Renal cortical epithelial cell (primary cell): ENCODE data around the gene RRP12. TPM values are rescaled to one million over a fixed set of nuclear protein-coding genes. Genes with fewer than 3 reads are reported as not detected.
"Not testable (repeated sequence)": the region's sequence is repeated elsewhere in the genome, so short reads cannot be mapped to it uniquely, and the experiment has no call there.

ENCODE experiments used
- DNase-seq: peaks from one replicate; pipeline ENCODE4 v3.0.0-alpha.2; 2011; ENCODE audit warnings: low read depth
- total RNA-seq: library from RNA; depleted of rRNA; stranded (reverse); fragments of >200 nt; gene quantifications from 2 replicates; pipeline ENCODE4 v1.2.3, GENCODE V29; 2014

RRP12 gene, protein sequence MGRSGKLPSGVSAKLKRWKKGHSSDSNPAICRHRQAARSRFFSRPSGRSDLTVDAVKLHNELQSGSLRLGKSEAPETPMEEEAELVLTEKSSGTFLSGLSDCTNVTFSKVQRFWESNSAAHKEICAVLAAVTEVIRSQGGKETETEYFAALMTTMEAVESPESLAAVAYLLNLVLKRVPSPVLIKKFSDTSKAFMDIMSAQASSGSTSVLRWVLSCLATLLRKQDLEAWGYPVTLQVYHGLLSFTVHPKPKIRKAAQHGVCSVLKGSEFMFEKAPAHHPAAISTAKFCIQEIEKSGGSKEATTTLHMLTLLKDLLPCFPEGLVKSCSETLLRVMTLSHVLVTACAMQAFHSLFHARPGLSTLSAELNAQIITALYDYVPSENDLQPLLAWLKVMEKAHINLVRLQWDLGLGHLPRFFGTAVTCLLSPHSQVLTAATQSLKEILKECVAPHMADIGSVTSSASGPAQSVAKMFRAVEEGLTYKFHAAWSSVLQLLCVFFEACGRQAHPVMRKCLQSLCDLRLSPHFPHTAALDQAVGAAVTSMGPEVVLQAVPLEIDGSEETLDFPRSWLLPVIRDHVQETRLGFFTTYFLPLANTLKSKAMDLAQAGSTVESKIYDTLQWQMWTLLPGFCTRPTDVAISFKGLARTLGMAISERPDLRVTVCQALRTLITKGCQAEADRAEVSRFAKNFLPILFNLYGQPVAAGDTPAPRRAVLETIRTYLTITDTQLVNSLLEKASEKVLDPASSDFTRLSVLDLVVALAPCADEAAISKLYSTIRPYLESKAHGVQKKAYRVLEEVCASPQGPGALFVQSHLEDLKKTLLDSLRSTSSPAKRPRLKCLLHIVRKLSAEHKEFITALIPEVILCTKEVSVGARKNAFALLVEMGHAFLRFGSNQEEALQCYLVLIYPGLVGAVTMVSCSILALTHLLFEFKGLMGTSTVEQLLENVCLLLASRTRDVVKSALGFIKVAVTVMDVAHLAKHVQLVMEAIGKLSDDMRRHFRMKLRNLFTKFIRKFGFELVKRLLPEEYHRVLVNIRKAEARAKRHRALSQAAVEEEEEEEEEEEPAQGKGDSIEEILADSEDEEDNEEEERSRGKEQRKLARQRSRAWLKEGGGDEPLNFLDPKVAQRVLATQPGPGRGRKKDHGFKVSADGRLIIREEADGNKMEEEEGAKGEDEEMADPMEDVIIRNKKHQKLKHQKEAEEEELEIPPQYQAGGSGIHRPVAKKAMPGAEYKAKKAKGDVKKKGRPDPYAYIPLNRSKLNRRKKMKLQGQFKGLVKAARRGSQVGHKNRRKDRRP (N-terminal part only)
- total RNA-seq: 22.6 and 29.2 TPM in 2 replicates

- peak; percentile 99 for DNase-seq
These were observed at the start of gene RRP12 for GRCh38 chr10:97400665-97401454. RRP12 (minus strand) TSS chr10:97401340; CDS start chr10:97401231, 109 bp downstream.

DNA sequence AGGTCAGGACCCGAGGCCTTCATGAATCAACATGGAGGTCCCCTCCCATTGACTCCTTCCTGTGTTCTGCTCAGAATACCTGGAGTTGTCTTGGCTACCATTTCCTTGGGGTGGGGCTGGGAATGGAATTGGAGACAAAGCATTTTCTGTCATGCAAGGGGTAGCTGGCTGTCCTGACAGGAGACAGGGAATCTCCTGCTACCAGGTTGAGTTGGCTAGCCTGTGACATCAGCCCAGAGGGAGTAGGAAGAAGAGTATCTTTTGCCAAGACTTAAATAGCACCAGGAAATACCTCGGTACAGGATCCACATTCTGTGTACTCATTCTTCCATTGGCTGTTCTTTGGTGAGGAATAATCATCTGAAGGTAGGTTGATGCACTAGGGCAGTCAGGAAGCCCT is 49.7 kb upstream of the RRP12 start:
- no peak for DNase-seq

- DNase-seq: peak; percentile 97
These were observed 44.8 kb upstream of the RRP12 start, which contains the start of the genes EXOSC1 and ZDHHC16 for GRCh38 chr10:97445722-97446639. EXOSC1 (minus strand) TSS chr10:97446006; CDS start chr10:97445985, 21 bp downstream. ZDHHC16 (plus strand) TSS chr10:97446175; CDS start chr10:97451676, 5,501 bp downstream.

DNA sequence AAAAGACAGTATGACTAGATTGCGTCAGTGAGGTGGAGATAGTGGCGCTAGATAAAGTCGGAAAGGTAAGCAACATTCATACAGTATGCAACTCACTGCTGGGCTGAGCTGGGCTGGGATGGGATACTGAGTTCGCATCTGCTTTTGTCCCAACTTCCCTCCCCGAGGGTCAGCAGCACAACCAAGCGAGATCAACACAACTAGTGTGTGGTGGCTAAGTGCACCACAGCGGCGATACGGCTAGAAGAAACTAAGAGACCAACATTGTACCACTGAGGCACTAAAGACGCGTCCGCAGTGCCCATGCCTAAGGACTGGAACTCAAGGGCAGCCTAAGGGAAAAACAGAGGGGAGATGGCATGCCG is 44.2 kb upstream of the RRP12 start:
- no peak for DNase-seq

DNA sequence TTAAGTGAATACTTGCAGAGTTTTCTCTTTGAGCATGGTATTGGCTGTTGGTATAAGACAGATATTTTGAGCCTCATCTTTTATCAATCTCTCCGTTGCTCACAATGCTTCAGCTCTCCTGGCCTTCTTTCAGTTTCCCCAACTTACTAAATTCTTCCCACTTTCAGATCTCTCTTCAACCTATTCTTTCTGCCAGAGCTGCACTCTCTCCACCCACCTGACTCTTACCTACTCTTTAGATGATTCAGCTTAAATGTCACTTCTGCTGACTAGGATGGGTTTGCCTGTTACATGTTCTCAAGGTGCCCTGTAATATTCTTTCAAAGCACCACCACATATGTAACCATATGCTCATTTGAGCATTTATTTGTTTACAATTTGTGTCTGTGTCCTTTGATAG is 43.1 kb upstream of the RRP12 start:
- DNase-seq: no peak

- no peak for DNase-seq
These were observed 41.1 kb upstream of the RRP12 start for GRCh38 chr10:97442277-97442676.

DNA sequence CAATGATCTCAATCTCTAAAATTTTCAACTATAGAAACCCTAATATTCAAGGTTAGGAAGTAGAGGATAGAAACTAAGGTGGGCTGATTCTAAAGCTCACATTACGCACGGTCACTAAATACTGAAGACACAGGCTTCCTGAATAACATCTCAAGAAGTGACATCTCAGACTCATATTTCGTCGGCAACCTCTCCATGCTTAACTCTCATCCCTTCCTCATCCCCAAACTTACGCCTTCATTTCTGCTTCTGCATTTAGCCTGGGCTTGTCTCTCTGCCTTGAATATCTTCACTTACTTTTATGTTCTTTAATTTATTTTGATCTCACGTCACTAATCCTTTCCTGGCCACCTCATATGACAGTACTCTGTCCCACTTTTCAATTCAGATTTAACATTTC is 34.1 kb upstream of the RRP12 start:
- DNase-seq: no peak

GRCh38 chr10:97434557-97434956 is 33.4 kb upstream of the RRP12 start:
- DNase-seq: no peak

DNA sequence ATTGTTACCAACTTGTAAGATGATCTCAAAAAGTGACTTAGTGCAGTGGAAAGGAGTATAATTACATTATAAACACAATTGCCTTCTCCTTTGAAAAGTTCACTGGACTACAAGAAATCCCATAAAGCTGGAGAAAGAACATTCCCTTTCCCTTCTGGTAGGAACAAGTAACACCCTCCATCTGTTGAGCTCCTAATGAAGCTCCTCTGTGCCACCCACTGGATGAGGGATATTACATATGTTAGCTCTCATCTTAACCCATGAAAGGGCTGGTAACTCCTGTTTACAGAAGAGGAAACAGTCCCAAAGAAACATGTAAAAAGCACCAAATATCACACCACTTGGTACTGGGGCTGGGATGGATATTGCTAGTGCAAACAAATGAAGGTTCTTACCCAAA is 32.9 kb upstream of the RRP12 start:
- DNase-seq: no peak

GRCh38 chr10:97428572-97428981 is 27.4 kb upstream of the RRP12 start:
- no peak for DNase-seq

DNA sequence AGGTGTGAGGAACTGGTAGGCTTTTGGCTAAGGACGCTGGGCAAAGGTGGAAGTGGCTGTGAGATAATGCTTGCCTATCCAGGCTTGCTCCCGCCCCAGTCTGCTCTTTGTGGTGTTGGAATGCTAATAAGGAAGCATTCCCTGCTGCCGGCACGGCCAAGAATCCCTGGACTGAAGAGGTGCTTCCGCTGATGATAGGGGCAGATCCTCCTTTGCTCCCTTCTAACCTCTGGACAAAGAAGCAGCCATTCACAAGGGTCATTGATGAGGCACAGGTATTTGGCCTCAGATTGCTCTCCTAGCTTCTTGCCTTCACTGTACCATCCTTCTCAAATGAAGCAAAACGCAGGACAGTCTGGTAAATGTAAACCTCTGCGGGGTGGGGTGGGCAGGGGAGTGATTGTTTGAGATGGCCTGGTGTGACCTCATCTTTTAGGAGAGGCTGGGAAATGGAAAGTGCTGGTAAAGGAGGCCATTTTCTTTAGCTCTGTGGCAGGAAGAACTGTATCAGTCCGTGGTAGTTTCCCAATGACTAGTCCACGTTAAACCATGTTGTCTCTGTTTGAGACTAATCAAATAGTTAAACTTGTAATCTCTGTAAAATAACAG is 26.5 kb upstream of the RRP12 start:
- DNase-seq: no peak

- DNase-seq: no peak
These were observed 25.8 kb upstream of the RRP12 start for GRCh38 chr10:97426776-97427570.

DNA sequence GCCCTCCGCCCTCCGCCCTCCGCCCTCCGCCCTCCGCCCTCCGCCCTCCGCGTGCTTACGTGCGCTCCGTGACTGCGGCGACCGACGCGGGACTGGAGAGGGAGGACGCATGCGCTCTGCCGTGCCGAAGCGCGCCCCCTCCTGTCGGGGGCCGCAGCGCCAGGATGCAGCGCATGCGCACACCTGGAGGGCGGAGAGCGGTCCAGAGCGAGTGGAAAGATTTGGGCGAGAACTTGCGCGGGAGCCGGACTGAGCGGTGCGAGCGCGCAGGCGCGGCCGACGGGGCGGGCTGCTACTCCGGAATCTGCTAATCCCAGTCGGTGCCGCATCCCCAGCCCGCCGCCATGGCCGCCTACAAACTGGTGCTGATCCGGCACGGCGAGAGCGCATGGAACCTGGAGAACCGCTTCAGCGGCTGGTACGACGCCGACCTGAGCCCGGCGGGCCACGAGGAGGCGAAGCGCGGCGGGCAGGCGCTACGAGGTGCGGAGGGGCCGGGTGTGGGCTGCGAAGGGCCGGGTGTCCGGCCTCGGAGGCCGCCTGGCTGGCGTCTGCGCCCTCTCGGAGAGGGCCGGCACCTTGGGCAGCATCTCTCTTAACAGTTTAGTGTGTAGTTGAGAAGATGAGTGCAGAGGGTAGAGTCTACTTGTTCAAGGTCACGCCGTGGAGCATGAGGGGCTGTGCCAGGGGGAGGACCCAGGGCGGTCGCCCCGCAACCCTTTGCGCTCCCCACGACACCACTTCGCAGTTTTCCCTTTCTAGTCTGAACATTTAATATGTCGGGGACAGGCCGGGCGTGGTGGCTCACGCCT is 25.0 kb upstream of the RRP12 start, which contains the start of gene PGAM1:
Gene PGAM1 (plus strand): TSS at position 228 of the 812 bp plus-strand sequence. CDS start 117 bp downstream, at position 345.
- peak; percentile 85 for DNase-seq

- DNase-seq: not testable (repeated sequence)
These were observed 22.6 kb upstream of the RRP12 start for GRCh38 chr10:97423757-97424098.

- no peak for DNase-seq
These were observed 15.4 kb upstream of the RRP12 start for GRCh38 chr10:97416565-97416964.

GRCh38 chr10:97412891-97413304 is 11.8 kb upstream of the RRP12 start:
- DNase-seq: peak; percentile 74

DNA sequence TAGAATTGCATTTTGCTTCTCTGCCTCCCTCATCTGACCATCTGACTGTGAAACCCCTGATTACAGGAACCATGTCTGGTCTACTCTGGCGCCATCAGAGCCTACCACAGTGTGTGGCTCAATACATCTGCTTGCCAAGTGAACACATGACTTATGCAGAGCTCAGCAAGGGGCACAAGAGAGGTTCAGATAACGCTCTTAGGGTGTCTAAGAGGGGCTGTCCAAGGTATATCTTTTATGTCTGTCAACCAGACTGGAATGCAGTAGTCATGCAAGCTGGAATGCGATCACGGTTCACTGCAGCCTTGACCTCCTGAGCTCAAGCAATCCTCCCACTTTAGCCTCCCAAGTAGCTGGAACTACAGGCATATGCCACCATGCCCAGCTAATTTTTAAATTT is 10.3 kb upstream of the RRP12 start:
- peak; percentile 74 for DNase-seq
